PFSK-1 (cell line): Measurements from ENCODE around the gene HOXB2.

Experiments used
- FOXP2 ChIP-seq: optimal IDR thresholded peaks from 2 replicates; pipeline ENCODE3; 2011; ENCODE audit warnings: borderline replicate concordance, control low read depth, inconsistent platforms; ENCODE audit not compliant: insufficient read depth; ENCODE audit errors: extremely low read length, extremely low read depth
- POLR2AphosphoS5 ChIP-seq: IDR thresholded peaks from 2 replicates; pipeline ENCODE4 v1.6.1; 2012; ENCODE audit warnings: low read depth, mild to moderate bottlenecking, control low read depth, low read length, moderate library complexity
- SIN3A ChIP-seq: IDR thresholded peaks from 2 replicates; pipeline ENCODE4 v1.6.1; 2012; ENCODE audit warnings: mild to moderate bottlenecking, low read length, moderate library complexity, borderline replicate concordance; ENCODE audit not compliant: insufficient read depth
- TAF1 ChIP-seq: IDR thresholded peaks from 2 replicates; pipeline ENCODE4 v1.6.1; 2012; ENCODE audit warnings: low read length, control low read depth, borderline replicate concordance; ENCODE audit not compliant: insufficient read depth
- TF ChIP-seq, protein P1 (sequence below), 2 experiments: IDR thresholded peaks; 2 replicates each; pipeline versions ENCODE4 v1.6.1 to v1.8.0; 2011 to 2012; ENCODE audit warnings: low read depth in 2 of 2, low read length in 2 of 2, control low read depth in 1 of 2, inconsistent platforms in 1 of 2, mild to moderate bottlenecking in 1 of 2, moderate library complexity in 1 of 2; ENCODE audit not compliant: insufficient read depth in 1 of 2

Gene HOXB2

DNA sequence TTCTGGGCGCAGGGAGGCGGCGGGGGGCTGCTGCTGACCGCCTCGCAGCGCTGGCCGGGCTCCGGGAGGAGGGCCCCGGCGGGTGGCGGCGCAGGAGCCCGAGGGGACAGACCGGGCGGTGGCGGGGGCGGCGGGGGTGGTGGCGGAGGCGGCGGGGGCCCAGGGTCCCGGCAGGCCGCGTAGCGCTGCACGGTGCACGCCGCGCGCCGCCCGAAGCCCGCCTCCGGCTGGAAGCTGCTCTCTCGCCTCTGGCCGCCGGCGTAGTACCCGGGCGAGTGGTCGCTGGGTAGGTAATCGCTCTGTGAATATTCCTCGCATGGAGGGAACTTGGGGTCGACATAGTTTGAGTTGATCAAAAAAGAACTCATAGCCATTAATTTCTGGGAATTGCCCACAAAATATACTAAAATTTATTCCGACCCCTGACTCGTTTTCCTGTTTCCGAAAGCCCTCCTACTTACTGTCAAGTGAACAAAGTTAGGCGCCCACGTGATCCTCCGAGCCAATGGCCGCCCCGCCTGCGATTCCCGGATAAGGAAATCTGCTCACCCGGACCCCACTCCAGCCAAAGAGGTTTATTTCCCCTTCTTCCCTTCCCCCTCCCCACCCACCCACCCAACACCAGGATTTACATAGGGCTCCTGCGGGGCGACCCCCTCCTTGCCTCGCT lies 33.2 kb upstream of the HOXB2 start, which contains the start of gene HOXB4:
Gene HOXB4, minus strand, starts transcription at position 405 of the 670 bp plus-strand sequence. Its CDS starts 31 bp downstream, at position 374.
- TF ChIP-seq, protein P1, sequence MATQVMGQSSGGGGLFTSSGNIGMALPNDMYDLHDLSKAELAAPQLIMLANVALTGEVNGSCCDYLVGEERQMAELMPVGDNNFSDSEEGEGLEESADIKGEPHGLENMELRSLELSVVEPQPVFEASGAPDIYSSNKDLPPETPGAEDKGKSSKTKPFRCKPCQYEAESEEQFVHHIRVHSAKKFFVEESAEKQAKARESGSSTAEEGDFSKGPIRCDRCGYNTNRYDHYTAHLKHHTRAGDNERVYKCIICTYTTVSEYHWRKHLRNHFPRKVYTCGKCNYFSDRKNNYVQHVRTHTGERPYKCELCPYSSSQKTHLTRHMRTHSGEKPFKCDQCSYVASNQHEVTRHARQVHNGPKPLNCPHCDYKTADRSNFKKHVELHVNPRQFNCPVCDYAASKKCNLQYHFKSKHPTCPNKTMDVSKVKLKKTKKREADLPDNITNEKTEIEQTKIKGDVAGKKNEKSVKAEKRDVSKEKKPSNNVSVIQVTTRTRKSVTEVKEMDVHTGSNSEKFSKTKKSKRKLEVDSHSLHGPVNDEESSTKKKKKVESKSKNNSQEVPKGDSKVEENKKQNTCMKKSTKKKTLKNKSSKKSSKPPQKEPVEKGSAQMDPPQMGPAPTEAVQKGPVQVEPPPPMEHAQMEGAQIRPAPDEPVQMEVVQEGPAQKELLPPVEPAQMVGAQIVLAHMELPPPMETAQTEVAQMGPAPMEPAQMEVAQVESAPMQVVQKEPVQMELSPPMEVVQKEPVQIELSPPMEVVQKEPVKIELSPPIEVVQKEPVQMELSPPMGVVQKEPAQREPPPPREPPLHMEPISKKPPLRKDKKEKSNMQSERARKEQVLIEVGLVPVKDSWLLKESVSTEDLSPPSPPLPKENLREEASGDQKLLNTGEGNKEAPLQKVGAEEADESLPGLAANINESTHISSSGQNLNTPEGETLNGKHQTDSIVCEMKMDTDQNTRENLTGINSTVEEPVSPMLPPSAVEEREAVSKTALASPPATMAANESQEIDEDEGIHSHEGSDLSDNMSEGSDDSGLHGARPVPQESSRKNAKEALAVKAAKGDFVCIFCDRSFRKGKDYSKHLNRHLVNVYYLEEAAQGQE (IDR thresholded peaks at IDR 0.05; ENCODE audit: insufficient read depth in 1 of 2, low read depth in 2 of 2, low read length in 2 of 2) = no peak
- TF ChIP-seq POLR2AphosphoS5 (no peak), SIN3A (no peak), FOXP2 (no peak), TAF1 (no peak)

DNA sequence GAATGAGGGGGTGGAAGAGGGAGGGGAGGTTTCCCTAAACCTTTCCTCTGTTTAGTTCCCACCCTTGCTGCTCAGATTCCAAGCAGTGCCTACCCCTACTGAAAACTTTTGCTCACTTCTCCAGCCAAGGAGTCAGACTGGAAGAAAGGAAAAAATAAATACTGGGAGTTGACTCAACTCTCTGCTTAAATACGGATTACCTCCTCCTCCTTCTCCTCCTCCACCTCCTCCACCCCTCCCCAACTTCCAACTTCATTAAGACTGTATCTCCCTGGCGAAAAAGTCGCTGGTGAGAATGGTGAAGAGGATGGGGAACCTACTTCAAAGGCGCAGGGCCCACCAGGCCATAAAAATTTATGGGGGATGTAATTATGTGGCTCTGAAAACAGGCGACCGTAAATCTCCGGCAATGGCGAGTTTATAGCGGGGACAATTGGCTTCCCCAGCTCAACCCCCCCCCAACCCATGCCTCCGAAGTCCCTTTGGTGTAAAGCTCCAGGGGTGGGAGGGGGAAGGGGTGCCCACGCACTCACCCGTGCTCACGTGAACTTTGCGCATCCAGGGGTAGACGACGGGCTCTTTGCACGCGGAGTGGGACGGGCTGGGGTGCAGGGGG lies 32.5 kb upstream of the HOXB2 start:
- no peak for TF ChIP-seq TAF1
- no peak for TF ChIP-seq POLR2AphosphoS5
- TF ChIP-seq, protein P1 (IDR thresholded peaks at IDR 0.05; ENCODE audit: insufficient read depth in 1 of 2, low read depth in 2 of 2, low read length in 2 of 2) = no peak
- no peak for TF ChIP-seq FOXP2
- no peak for TF ChIP-seq SIN3A

DNA sequence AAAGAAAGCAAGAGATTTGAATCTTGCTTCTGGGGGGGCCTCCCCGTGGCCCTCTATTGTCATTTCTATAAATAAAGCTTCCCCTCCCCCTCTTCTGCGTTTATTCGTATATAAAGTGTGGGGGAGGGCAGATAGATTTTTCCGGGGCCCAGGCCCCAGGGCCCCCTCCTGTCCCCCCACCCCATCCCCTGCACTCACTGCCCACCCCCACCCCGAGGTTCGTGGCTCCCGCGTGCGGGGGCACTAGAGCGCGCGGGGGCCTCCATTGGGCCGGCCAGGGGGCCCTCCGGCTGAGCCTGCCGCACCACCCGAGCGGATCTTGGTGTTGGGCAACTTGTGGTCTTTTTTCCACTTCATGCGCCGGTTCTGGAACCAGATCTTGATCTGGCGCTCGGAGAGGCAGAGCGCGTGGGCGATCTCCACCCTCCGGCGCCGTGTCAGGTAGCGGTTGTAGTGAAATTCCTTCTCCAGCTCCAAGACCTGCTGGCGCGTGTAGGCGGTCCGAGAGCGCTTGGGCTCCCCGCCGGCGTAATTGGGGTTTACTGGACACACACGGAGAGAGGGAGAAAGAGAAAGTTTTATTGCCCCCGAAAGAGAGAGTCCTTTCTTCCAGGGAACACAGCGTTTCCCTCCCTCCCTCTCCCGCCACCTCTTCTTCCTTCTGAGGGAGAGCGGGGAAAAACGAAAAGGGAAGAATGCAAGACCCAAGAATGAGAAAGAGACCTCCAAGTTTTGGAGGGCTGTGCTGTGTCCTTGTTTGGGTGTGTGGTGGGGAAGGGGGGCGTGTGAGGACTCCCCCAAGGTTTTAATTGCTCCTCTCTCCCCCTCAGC lies 31.8 kb upstream of the HOXB2 start:
- TF ChIP-seq, protein P1 (IDR thresholded peaks at IDR 0.05; ENCODE audit: insufficient read depth in 1 of 2, low read depth in 2 of 2, low read length in 2 of 2) = no peak
- no peak for TF ChIP-seq POLR2AphosphoS5
- TF ChIP-seq TAF1 = no peak
- no peak for TF ChIP-seq SIN3A
- TF ChIP-seq FOXP2 = no peak

DNA sequence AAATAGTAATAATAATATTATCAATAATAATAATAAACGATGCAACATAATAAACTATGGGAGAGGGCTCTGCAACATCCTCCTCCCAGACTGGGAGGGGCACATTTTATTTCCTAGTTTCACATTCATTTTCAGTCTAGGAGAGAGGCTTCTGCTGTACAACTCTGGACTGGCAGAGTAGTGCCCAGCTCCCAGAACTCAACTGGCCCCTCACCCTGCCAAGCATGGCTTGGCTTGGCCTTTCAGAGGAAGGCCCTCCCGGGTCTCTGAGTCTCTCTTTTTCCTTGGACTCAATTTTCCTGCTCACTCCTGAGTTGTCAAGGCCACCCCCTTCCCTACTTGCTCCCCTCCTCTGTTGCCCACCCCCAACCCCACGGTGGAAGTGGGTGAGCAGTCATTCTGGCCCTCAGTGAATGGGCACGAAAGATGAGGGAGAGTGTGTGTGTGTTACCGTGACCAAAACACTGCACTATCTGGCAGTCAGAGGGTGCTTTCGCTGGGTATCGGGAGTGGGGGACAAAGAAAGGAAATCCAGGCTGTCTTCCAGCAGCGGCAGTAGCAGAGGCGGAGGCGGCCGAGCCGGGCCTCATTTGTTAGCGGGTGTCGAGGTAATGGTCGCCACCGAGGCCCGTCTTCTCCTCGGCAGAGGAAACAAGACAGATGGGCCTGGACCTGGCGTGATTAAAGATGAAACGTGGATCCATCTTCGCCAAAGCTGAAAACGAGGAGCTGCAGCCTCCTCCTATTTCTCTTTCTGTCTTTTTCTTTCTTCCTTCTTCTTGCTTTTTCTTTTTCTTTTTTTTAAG lies 31.0 kb upstream of the HOXB2 start:
- TF ChIP-seq FOXP2 (no peak), SIN3A (no peak), TAF1 (no peak), POLR2AphosphoS5 (no peak)
- TF ChIP-seq, protein P1 (IDR thresholded peaks at IDR 0.05; ENCODE audit: insufficient read depth in 1 of 2, low read depth in 2 of 2, low read length in 2 of 2) = no peak
